Activated CD4-positive, CD25-positive, alpha-beta regulatory T cell treated with anti-CD3 and anti-CD28 coated beads, Interleukin-2, amount 50 U/mL, for 72 hours (primary cell): ENCODE data around the gene ARL13A.
"Not testable (repeated sequence)": the region's sequence is repeated elsewhere in the genome, so short reads cannot be mapped to it uniquely, and the experiment has no call there.

Experiments used
- DNase-seq: peaks from one replicate; pipeline ENCODE4 v3.0.0; 2021

ARL13A gene

GRCh38 chrX:100969408-100969807 is at the start of gene ARL13A:
ARL13A (plus strand) TSS chrX:100969708; CDS start chrX:100973690, 3,982 bp downstream.
- no peak for DNase-seq

- DNase-seq: no peak
These were observed 45.1 kb upstream of the ARL13A start for GRCh38 chrX:100924375-100924774.

- DNase-seq: no peak
These were observed 43.1 kb upstream of the ARL13A start for GRCh38 chrX:100926453-100926852.

GRCh38 chrX:100928660-100929613 is 40.6 kb upstream of the ARL13A start, which contains the start of gene XKRX:
XKRX (minus strand) TSS chrX:100928917; CDS start chrX:100928304, 613 bp downstream.
- peak; percentile 29 for DNase-seq

DNA sequence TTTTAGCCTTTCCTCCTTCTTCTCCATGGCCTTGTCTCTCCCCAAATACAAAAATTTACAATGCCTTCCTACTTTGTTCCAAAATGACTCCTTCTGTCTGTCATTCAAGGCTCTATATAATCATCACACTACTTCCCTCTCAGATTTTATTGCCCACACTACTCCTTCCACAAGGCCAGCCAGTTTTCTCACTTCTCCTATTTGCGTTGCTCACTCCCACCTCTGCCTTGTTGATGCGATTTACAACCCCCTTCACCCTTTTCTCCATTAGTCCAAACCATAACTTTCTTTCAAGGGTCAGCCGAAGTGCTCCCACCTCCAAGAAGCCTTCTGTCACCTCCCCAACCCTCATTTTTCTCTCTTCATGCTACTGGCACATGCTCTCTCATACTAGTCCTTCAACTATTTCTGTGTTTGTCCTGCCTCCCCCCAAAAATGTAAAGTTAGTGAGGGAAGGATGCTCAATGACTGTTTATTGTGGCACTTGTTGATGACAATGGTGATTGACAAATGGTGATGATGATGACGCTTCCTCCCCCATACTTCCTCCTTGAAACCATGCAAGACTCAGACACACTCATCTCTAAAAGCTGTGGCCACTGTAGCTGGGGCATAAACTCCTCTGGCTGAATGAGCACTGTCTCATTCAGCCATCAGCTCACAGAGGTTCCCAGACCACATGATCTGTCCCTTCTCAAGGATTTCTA is 38.1 kb upstream of the ARL13A start:
- no peak for DNase-seq

GRCh38 chrX:100931925-100932285 is 37.6 kb upstream of the ARL13A start:
- DNase-seq: no peak

GRCh38 chrX:100935767-100936166 is 33.7 kb upstream of the ARL13A start:
- DNase-seq: no peak

DNA sequence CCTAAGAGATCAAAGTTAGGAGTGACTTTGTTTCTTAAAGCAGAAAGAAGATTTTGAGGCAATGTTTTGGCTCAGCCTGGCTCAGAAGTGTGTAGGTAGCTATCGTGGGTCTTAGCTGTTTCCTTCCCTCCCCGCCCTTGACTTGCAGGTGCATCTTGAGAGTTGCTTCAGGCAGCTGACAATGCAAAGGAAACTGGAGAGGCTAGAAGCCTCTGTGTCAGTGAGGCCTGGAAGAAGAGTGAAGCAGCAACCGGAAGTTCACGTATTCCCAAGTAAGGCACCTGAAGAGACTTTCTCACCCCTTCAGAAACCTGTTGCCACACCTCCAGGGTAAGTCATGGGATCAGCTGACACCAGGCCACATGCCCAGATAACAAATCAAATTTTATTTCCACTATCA is 30.2 kb upstream of the ARL13A start:
- no peak for DNase-seq

DNA sequence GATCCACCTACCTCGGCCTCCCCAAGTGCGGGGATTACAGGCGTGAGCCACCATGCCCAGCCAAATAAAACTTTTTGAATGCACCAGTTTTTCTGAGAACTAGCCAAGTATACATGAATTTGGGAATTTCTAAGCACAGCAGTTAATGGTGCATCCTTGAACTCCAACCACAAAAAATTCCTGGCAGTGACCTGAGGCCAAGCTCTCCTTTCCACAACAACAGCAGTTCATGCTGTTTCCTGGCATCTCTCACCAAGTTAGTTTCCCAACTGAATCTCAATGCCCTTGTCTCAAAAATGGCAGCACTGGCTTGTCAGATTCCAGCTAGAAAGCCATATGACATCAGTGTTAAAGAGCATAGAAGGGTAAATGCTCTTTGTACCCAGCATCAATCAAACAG is 24.9 kb upstream of the ARL13A start:
- DNase-seq: no peak

DNA sequence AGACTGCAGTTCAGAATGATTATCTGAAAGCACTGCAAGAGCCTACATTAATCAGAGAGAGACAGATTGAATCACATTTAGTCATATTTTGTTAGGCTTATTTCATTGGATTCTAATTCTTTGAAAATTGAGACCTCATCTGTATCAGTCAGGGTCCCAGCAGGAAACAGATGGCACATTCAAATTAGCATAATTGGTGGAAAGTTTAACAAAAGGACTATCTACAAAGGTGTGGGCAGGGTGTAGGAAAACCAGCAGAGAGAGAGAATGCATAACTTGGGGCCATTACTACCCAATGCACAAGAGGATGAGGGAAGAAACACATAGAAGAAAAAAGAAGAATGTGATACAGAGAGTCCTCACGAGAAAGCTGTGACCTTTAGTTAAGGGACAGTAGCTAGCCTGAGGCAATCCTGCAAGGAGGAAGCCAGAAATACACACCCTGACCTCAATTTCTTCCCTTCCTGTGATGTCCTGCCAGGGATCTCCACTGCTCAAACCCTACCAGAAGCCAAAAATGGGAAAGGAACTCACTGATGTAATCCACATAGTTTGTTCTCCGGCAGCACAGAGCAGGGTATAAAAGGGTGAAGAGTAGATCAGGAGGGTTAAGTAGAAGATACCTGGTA is 23.1 kb upstream of the ARL13A start:
- no peak for DNase-seq

- no peak for DNase-seq
These were observed 21.0 kb upstream of the ARL13A start for GRCh38 chrX:100948557-100948956.

DNA sequence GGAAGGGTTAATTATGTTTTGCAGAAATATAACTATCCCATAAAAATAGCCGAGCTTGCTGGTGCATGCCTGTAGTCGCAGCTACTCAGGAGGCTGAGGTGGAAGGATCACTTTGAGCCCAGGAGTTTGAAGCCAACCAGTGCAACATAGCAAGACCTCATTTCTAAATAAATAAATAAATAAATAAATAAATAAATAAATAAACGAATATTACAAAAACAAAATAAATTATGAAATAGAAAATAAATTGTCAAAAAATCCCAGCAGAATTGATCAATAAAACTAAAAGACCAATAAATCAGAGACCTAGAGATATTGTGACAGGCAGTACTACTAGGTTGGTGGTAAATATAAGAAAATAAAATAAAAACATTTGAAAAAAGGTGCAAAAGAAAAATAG is 6.7 kb upstream of the ARL13A start:
- DNase-seq: no peak

GRCh38 chrX:100964362-100964761 is 5.1 kb upstream of the ARL13A start:
- DNase-seq: no peak

- DNase-seq: no peak
These were observed 428 bp downstream of the ARL13A start for GRCh38 chrX:100969936-100970335.

DNA sequence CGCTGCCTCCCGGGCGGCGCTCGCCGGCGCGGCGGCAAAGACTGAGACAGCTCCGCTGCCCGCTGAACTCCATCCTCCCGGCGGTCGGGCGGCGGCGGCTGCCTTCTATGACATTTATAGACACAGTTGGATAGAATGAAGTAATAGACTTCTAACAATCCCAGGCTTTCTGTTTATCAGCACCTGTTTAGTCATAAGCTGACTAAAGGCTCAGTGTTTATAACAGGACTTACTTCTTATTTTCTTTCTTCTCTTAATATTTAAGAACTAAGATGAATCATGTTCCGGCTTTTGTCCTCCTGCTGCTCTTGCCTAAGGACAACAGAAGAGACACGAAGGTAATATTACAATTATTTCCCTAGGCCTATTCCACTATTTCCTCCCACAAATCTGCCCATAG is 3.9 kb downstream of the ARL13A start:
- no peak for DNase-seq

DNA sequence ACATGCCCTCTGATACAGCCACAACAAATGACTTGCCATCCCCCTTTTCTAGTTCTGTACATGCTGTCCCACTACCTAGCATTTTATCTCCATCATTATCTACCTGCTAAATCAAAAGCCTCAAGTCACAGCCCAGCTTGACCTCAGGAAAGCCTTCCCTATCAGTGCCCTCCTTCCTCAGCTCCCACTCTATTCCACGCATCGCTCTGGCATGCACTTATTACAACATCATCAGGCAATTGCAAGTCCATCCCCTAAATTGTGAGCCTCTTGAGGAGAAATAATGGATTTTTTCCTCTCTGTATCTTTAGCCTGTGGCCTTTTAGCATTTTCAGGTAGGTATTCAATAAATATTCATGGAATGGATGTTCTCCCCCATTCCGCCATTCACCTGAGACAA is 5.7 kb downstream of the ARL13A start:
- DNase-seq: no peak

DNA sequence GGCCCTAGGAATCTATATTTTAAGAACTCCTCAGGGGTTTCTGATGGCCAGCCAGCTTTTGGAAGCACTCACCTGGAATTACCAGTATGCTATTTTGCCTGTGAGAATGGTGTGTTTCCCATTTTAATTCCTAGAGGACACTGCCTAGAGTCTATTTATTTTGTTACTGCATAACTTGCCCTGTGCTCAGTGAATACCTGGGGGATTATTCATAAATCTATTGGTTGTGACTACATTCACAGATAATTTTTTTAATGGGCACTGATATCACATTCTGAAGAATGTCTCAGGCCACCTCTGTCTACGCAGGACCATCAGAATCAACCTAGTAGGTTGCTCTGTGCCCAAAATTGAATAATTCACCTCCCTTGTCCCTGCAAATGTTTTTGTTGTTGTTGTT is 6.7 kb downstream of the ARL13A start:
- DNase-seq: no peak

GRCh38 chrX:100979881-100980607 is 10.5 kb downstream of the ARL13A start:
- no peak for DNase-seq

GRCh38 chrX:100980608-100981497 is 11.3 kb downstream of the ARL13A start:
- DNase-seq: no peak

DNA sequence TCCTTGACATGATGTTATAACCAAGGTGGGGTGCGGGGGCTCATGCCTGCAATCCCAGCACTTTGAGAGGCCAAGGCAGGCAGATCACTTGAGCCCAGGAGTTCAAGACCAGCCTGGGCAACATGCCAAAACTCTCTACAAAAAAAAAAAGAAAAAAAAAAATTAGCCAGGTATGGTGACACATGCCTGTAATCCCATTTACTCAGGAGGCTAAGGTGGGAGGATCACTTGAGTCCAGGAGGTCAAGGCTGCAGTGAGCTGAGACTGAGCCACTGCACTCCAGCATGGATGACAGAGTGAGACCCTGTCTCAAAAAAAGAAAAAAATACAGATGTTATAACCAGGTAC is 12.0 kb downstream of the ARL13A start:
- DNase-seq: not testable (repeated sequence)

DNA sequence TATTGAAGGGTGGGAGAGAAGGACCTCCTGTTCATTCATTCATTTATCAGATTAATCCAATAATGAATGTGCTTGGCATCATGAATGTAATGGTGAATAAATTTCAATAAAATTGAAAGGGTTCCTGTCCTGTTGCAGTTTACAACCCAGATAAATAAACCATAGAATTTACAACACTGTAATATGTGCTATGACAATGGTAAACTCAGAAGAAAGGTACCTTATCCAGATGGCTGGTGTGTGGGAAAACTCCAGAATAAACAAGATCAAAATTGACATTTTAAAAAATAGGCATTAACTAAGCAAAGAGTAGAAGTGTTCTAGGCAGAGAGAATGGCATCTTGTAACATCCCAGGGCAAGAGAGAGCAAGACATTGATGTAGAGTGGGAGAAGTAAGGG is 15.3 kb downstream of the ARL13A start:
- no peak for DNase-seq

- no peak for DNase-seq
These were observed 20.6 kb downstream of the ARL13A start for GRCh38 chrX:100990139-100990538.
